ENCODE measurements around the gene RABGAP1L.

- TF ChIP-seq POLR2AphosphoS5 (IDR thresholded peaks at IDR 0.05; ENCODE audit: borderline replicate concordance, low read depth, low read length) (no peak), EZH2 (IDR thresholded peaks at IDR 0.05) (no peak), FOXP2 (optimal IDR thresholded peaks at IDR 0.05; ENCODE audit: control extremely low read depth, extremely low read length, insufficient read depth) (no peak)
Observed at GRCh38 chr1:174964261-174964971, 805.1 kb downstream of the RABGAP1L start.
